Coronary artery (tissue), 2 donors: ENCODE measurements around the gene KCNK13.
"Not testable (repeated sequence)": the region's sequence is repeated elsewhere in the genome, so short reads cannot be mapped to it uniquely, and the experiment has no call there.

Experiments used
- DNase-seq: peaks from one replicate; pipeline ENCODE4 v3.0.0-alpha.2; 2017; ENCODE audit warnings: low spot score
- H3K27ac ChIP-seq, 2 donors: fragments of 200-600 bp; sonication (generic); one replicate each; pipeline ENCODE4 v1.5.1; 2016 to 2019
- H3K4me3 ChIP-seq: fragments of 200-600 bp; sonication (generic); 2 replicates; pipeline ENCODE4 v1.5.1; 2016; ENCODE audit warnings: mild to moderate bottlenecking, moderate library complexity
- TF ChIP-seq, protein P1 (sequence below): fragments of 200-600 bp; sonication (generic); IDR thresholded peaks from one replicate; pipeline ENCODE4 v1.5.1; 2019; ENCODE audit warnings: antibody characterized with exemption

The KCNK13 gene

DNA sequence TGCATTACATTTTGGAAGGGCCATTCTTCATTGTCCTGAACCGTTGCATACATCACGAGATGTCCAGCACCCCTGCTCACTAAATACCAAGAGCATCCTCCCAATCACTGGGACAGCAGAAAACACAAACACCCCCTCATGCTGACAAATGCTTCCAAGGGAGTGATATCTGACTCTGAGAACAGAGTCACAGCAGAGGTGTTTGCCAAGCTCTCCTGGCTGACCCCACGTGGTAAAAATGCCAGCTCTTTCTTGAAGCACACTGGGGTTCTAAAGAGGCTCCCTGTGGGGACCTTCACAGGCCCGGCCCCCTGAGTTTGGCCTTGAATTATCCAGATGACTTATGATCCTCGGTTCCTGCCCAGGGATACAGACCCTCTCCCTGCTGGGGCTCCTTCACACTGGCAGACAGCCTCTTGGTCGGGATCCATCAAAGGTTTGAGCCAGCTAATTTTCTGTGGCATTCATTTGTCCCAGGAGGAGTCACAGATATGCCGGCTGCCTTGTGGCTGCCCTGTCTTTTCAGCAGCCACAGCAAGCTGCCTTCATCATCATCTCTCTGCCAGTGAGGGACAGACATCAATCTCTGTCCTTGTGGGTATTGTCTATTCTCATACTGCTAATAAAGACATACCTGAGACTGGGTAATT is 151.4 kb downstream of the KCNK13 start:
- Histone ChIP-seq H3K4me3 (no peak overlapping the region), H3K27ac (no peak overlapping the region)
- TF ChIP-seq, protein P1, sequence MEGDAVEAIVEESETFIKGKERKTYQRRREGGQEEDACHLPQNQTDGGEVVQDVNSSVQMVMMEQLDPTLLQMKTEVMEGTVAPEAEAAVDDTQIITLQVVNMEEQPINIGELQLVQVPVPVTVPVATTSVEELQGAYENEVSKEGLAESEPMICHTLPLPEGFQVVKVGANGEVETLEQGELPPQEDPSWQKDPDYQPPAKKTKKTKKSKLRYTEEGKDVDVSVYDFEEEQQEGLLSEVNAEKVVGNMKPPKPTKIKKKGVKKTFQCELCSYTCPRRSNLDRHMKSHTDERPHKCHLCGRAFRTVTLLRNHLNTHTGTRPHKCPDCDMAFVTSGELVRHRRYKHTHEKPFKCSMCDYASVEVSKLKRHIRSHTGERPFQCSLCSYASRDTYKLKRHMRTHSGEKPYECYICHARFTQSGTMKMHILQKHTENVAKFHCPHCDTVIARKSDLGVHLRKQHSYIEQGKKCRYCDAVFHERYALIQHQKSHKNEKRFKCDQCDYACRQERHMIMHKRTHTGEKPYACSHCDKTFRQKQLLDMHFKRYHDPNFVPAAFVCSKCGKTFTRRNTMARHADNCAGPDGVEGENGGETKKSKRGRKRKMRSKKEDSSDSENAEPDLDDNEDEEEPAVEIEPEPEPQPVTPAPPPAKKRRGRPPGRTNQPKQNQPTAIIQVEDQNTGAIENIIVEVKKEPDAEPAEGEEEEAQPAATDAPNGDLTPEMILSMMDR, result no peak
- no peak for DNase-seq

DNA sequence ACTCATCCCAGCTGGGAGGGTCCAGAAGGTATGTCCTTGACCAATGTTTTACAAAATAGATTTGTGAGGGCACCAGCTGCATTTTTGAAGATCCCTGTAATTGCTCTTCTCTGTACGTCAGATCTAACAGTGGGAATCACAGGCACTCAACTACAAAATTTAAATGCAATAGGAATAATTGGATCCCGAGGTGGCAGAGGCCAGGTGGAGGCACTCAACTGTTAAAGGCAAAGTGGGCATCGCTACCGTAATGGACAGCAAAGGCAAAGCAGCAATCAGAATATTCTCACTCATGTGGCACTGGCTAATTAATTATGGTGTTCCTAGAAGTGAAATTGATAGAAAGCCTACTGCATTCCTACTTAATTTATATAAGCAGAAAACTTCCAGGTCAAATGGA is 166.7 kb downstream of the KCNK13 start:
- Histone ChIP-seq H3K27ac (no peak overlapping the region), H3K4me3 (no peak overlapping the region)
- no peak for DNase-seq
- TF ChIP-seq, protein P1, result no peak

DNA sequence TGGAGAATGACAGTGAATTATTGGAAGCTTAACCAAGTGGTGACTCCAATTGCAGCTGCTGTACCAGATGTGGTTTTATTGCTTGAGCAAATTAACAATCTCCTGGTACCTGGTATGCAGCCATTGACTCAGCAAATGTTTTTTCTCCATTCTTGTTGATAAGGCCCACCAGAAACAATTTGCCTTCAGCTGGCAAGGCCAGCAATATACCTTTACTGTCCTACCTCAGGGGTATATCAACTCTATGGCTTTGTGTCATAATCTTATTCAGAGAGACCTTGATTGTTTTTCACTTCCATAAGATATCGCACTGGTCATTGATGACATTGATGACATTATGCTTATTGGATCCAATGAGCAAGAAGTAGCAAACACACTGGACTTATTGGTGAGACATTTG is 168.1 kb downstream of the KCNK13 start:
- H3K27ac ChIP-seq, H3K4me3 ChIP-seq: not testable (repeated sequence)

More for the DNA sequence above, 168.1 kb downstream of the KCNK13 start:
- DNase-seq, result not testable (repeated sequence)
